Measurements from ENCODE around the gene LRMDA.
A peak's percentile ranks its signal among the peaks of the same experiment; 100 is the strongest.

The LRMDA gene

GRCh38 chr10:75542084-75542483 lies 110.7 kb downstream of the LRMDA start:
- no peak for DNase-seq (ENCODE audit: low read depth)

GRCh38 chr10:75542906-75543305 lies 111.5 kb downstream of the LRMDA start:
- no peak for DNase-seq (ENCODE audit: low read depth)

- DNase-seq (ENCODE audit: low read depth): no peak
Observed at GRCh38 chr10:75544386-75544785, 113.0 kb downstream of the LRMDA start.

- no peak for DNase-seq (ENCODE audit: low read depth)
Observed at GRCh38 chr10:75544993-75545706, 113.7 kb downstream of the LRMDA start.

- no peak for DNase-seq (ENCODE audit: low read depth)
Observed at GRCh38 chr10:75546004-75546403, 114.6 kb downstream of the LRMDA start.

- peak; percentile 29 for DNase-seq (ENCODE audit: low read depth)
Observed at GRCh38 chr10:75547391-75548298, 116.2 kb downstream of the LRMDA start.

- no peak for DNase-seq (ENCODE audit: low read depth)
Observed at GRCh38 chr10:75548356-75548755, 116.9 kb downstream of the LRMDA start.

GRCh38 chr10:75550191-75550590 lies 118.8 kb downstream of the LRMDA start:
- no peak for DNase-seq (ENCODE audit: low read depth)

GRCh38 chr10:75552171-75552570 lies 120.7 kb downstream of the LRMDA start:
- no peak for DNase-seq (ENCODE audit: low read depth)

GRCh38 chr10:75553550-75553949 lies 122.1 kb downstream of the LRMDA start:
- DNase-seq (ENCODE audit: low read depth): no peak

GRCh38 chr10:75555323-75555722 lies 123.9 kb downstream of the LRMDA start:
- DNase-seq (ENCODE audit: low read depth): no peak

- DNase-seq (ENCODE audit: low read depth): no peak
Observed at GRCh38 chr10:75556320-75556719, 124.9 kb downstream of the LRMDA start.

GRCh38 chr10:75565286-75566251 lies 134.1 kb downstream of the LRMDA start:
- no peak for DNase-seq (ENCODE audit: low read depth)

GRCh38 chr10:75568450-75569130 lies 137.2 kb downstream of the LRMDA start:
- DNase-seq (ENCODE audit: low read depth): no peak

GRCh38 chr10:75569506-75569905 lies 138.1 kb downstream of the LRMDA start:
- no peak for DNase-seq (ENCODE audit: low read depth)

GRCh38 chr10:75572478-75572877 lies 141.1 kb downstream of the LRMDA start:
- DNase-seq (ENCODE audit: low read depth): no peak

GRCh38 chr10:75575940-75576339 lies 144.5 kb downstream of the LRMDA start:
- DNase-seq (ENCODE audit: low read depth): no peak

- DNase-seq (ENCODE audit: low read depth): no peak
Observed at GRCh38 chr10:75582102-75582501, 150.7 kb downstream of the LRMDA start.

GRCh38 chr10:75585294-75585693 lies 153.9 kb downstream of the LRMDA start:
- no peak for DNase-seq (ENCODE audit: low read depth)

- no peak for DNase-seq (ENCODE audit: low read depth)
Observed at GRCh38 chr10:75586814-75587213, 155.4 kb downstream of the LRMDA start.

GRCh38 chr10:75588031-75588430 lies 156.6 kb downstream of the LRMDA start:
- no peak for DNase-seq (ENCODE audit: low read depth)

Measured in ELR (cell line).